Neuron (in vitro differentiated cells): ENCODE measurements around the gene UBE2B.
"Not testable (repeated sequence)": the region's sequence is repeated elsewhere in the genome, so short reads cannot be mapped to it uniquely, and the experiment has no call there.

Experiments used
- H2AFZ ChIP-seq: one replicate; pipeline ENCODE4 v1.6.1; 2013; ENCODE audit warnings: low read depth, mild to moderate bottlenecking, inconsistent platforms, low read length, moderate library complexity
- H3K27me3 ChIP-seq: one replicate; pipeline ENCODE4 v1.6.1; 2013; ENCODE audit warnings: low read length; ENCODE audit not compliant: insufficient read depth
- H3K36me3 ChIP-seq: one replicate; pipeline ENCODE4 v1.6.1; 2013; ENCODE audit warnings: low read length; ENCODE audit not compliant: insufficient read depth
- H3K4me1 ChIP-seq: one replicate; pipeline ENCODE4 v1.6.1; 2013; ENCODE audit warnings: low read length; ENCODE audit not compliant: insufficient read depth
- H3K4me3 ChIP-seq: 2 replicates; pipeline ENCODE4 v1.5.1; 2013; ENCODE audit warnings: mild to moderate bottlenecking, low read length, moderate library complexity
- H3K9me3 ChIP-seq: one replicate; pipeline ENCODE4 v1.6.1; 2013; ENCODE audit warnings: low read length

Gene UBE2B

DNA sequence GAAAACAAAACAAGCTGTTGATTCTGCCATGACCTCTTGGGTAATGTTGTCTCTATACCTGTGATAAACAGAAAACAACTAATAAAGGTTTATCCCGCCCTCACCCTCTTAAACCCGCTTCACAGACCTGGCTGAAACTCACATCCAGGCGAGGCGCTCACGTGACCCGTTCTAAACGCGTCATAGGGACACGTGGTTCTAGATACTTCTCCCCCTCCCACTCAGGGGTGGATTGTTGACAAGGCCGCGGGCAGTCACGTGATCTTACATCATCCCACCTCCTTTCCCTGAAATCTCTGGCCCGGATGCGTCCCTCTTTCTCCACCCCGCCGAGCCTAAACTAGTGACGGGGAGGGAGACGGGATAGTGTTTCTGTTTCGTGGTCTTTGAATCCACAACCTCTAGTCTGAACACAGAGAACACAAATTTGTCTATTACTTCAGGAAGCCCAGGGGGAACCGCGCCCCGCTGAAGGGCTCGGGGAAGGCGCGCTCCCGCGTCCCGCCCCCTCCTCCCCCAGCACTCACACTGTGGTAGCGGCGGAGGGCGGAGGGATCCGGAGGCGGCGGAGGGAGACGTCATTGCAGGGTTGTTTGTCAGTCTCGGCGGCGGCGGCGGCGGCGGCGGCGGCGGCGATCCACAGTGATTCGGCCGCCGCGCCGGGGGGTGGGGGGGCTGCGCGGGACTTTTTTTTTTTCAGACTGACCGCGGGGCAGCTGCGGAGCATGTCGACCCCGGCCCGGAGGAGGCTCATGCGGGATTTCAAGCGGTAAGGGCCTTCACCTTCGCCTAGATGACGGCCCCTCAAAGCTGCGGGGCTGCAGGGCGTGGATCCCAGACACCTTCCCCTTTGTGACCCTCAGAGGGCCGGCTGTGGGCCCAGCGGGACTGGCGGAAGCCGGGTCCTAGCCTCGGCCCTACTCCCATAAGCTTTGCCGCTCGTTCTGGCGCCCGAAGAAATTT lies at the start of gene UBE2B:
TSS of gene UBE2B (plus strand) at position 699 of the 963 bp plus-strand sequence. CDS start at position 726, 27 bp downstream.
- no peaks in the 10 kb centered on the region for H3K27me3 ChIP-seq

DNA sequence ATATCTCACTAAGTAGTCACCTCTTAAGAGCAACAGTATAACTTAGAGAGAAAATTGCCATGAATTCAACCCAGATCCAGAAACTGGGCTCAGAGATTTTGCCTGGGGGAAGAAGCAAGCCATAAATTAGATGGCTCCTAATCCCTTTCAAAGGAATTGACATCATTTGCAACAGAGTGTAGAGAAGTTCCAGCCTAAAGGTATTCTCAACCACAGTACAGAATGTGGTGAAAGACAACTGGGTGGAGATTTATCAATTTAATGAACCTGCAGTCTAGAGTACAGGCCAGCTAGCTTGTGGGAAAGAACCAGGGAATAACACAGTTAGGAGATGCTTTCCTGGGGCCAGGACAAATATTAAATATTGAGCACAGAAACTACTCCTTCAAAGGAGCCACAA lies 44.0 kb upstream of the UBE2B start:
- Histone ChIP-seq H3K4me3 (no peak overlapping the region), H3K9me3 (peaks cover 3% of the 10 kb centered on the region), H3K27me3 (no peaks in the 10 kb centered on the region), H2AFZ (no peak overlapping the region), H3K36me3 (no peaks in the 10 kb centered on the region), H3K4me1 (no peaks in the 10 kb centered on the region)

More for the DNA sequence above, at the start of gene UBE2B:
- peaks cover 19% of the 10 kb centered on the region for H3K4me1 ChIP-seq
- peak within 1 kb of the TSS; percentile 71 for H2AFZ ChIP-seq
- H3K9me3 ChIP-seq: no peaks in the 10 kb centered on the region
- peaks cover 4% of the 10 kb centered on the region for H3K36me3 ChIP-seq
- peak within 1 kb of the TSS; percentile 88 for H3K4me3 ChIP-seq

- Histone ChIP-seq H3K36me3 (no peaks in the 10 kb centered on the region), H2AFZ (no peak overlapping the region), H3K4me1 (no peaks in the 10 kb centered on the region), H3K27me3 (no peaks in the 10 kb centered on the region), H3K9me3 (peaks cover 3% of the 10 kb centered on the region), H3K4me3 (no peak overlapping the region)
Measured at GRCh38 chr5:134328619-134329018, 42.8 kb upstream of the UBE2B start.

DNA sequence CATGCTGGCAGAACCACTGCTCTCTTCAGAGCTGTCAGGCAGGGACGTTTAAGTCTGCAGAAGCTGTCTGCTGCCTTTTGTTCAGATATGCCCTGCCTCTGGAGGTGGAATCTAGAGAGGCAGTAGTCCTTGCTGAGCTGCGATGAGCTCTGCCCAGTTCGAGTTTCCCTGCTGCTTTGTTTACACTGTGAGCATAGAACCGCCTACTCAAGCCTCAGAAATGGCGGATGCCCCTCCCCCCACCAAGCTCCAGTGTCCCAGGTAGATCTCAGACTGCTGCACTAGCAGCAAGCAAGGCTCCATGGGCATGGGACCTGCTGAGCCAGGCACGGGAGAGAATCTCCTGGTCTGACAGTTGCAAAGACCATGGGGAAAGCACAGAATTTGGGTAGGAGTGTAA lies 34.5 kb upstream of the UBE2B start:
- not testable (repeated sequence) for H2AFZ ChIP-seq, H3K4me3 ChIP-seq, H3K36me3 ChIP-seq, H3K4me1 ChIP-seq, H3K27me3 ChIP-seq, H3K9me3 ChIP-seq

- not testable (repeated sequence) for H2AFZ ChIP-seq, H3K36me3 ChIP-seq, H3K4me3 ChIP-seq, H3K4me1 ChIP-seq, H3K27me3 ChIP-seq, H3K9me3 ChIP-seq
Measured at GRCh38 chr5:134343500-134343899, 27.9 kb upstream of the UBE2B start.

DNA sequence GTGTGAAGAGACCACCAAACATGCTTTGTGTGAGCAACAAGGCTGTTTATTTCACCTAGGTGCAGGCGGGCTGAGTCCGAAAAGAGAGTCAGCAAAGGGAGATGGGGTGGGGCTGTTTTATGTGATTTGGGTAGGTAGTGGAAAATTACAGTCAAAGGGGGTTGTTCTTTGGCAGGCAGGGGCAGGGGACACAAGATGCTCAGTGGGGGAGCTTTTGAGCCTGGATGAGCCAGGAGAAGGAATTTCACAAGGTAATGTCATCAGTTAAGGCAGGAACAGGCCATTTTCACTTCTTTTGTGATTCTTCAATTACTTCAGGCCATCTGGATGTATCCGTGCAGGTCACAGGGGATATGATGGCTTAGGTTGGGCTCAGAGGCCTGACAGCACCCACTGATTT lies 25.9 kb upstream of the UBE2B start:
- H2AFZ ChIP-seq, H3K27me3 ChIP-seq, H3K36me3 ChIP-seq, H3K4me1 ChIP-seq, H3K4me3 ChIP-seq, H3K9me3 ChIP-seq: not testable (repeated sequence)

DNA sequence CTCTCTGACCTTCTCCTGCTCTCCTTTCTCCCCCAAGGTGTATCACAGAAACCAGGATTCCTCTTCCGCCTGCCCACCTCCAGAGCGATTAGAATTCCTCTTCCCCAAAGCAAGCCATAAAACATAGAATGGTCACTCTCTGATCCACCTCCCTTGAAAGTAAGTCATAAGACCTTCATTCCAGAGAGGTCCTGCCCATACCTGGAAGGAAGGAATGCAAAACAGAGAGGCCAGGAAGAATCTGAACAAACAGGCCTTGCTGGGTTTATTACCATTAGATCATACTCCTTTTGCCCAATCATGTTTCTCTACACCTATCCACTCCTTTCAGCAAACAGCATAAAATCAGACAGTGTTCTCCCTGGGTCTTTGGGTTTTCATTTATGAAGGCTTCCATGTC lies 25.4 kb upstream of the UBE2B start:
- no peaks in the 10 kb centered on the region for H3K27me3 ChIP-seq

DNA sequence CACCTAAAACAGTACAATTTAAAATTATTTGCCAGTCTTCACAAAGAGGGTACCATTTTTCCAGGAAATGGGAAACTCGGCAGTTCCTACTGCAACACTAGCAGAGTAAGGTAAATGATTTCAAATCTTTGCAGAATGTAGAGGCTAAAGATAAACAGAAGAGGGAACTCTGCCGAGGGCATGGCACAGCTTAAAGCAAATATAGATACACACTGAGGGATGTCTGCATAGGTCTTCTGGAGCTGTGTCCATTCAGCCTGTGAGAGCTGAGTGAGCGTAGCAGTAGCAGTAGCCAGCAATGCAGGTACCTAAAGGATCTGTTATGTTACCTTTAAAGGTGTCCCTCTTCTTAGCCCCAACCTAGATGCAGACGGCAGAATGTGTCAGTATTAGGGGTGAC lies 21.9 kb upstream of the UBE2B start:
- H3K36me3 ChIP-seq: peaks cover 8% of the 10 kb centered on the region
- no peak overlapping the region for H2AFZ ChIP-seq
- H3K4me1 ChIP-seq: no peaks in the 10 kb centered on the region
- no peaks in the 10 kb centered on the region for H3K9me3 ChIP-seq
- no peak overlapping the region for H3K4me3 ChIP-seq
- no peaks in the 10 kb centered on the region for H3K27me3 ChIP-seq

More for the DNA sequence above, 25.4 kb upstream of the UBE2B start:
- no peak overlapping the region for H3K4me3 ChIP-seq
- no peaks in the 10 kb centered on the region for H3K4me1 ChIP-seq
- no peaks in the 10 kb centered on the region for H3K9me3 ChIP-seq
- H2AFZ ChIP-seq: no peak overlapping the region
- peaks cover 8% of the 10 kb centered on the region for H3K36me3 ChIP-seq

GRCh38 chr5:134355681-134356080 lies 15.7 kb upstream of the UBE2B start:
- H3K4me3 ChIP-seq: no peak overlapping the region
- H3K9me3 ChIP-seq: no peaks in the 10 kb centered on the region
- no peaks in the 10 kb centered on the region for H3K36me3 ChIP-seq
- no peaks in the 10 kb centered on the region for H3K27me3 ChIP-seq
- H2AFZ ChIP-seq: no peak overlapping the region
- H3K4me1 ChIP-seq: no peaks in the 10 kb centered on the region

- H3K4me3 ChIP-seq: peak overlapping the region; percentile 19
- H2AFZ ChIP-seq: no peak overlapping the region
- no peaks in the 10 kb centered on the region for H3K27me3 ChIP-seq
- H3K4me1 ChIP-seq: peaks cover 15% of the 10 kb centered on the region
- H3K36me3 ChIP-seq: no peaks in the 10 kb centered on the region
- H3K9me3 ChIP-seq: no peaks in the 10 kb centered on the region
Measured at GRCh38 chr5:134365604-134366003, 5.8 kb upstream of the UBE2B start.

DNA sequence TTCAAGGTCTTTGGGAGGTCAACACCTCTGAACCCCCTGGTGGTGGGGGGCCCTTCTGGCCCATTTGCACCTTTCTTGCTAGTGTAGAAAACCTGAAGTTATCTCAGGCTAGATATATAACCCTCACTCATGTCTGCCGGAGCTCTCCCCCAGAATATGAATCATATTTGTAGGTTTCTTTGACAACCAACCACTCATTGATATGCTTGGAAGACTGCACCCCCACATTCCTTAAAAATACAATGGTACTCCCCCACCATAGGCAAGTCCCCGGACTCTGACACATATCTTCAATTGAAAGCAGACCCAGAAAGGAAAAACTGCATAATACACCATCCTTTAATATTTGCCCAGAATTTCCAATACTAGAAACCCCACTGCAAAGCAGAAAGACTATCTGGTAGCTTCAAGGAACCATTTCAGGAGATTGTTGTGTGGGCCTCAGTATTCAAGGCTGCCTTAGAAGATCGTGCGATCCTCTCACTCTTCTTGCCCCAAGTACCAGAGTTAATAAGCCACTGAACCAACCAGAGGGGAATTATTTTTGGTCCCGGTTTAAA lies 978 bp upstream of the UBE2B start:
- Histone ChIP-seq H3K4me3 (peak overlapping the region; percentile 88), H2AFZ (peak overlapping the region; percentile 71), H3K9me3 (no peaks in the 10 kb centered on the region), H3K27me3 (no peaks in the 10 kb centered on the region), H3K36me3 (peaks cover 4% of the 10 kb centered on the region), H3K4me1 (peaks cover 22% of the 10 kb centered on the region)

DNA sequence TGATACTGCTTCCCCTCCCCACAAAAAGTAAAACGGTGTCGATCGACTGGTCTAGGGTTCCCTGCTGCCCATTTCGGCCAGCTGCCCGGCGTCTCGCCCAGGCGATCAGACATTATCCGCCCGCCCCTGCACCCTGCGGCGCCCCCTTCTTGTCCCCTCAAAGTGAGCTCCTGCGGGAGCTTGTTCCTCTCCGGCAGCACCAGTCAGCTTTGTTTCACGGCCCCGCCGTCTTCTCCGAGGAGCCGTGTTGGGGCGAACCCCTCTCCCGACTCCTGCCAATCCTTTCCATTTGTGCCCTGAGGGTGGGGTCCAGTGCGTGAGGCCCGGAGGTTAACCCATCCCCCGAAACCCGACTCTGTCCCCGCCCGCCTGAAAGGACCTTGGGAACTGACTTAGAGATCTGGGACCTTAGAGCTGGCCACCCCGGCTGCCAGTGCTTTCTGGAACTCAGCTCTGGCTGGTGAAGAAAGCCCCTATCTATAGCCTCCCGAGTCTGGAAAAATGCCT lies 518 bp downstream of the UBE2B start:
- H3K27me3 ChIP-seq: no peaks in the 10 kb centered on the region
- peak overlapping the region; percentile 71 for H2AFZ ChIP-seq
- peaks cover 10% of the 10 kb centered on the region for H3K36me3 ChIP-seq
- H3K4me3 ChIP-seq: peak overlapping the region; percentile 88
- H3K9me3 ChIP-seq: no peaks in the 10 kb centered on the region
- H3K4me1 ChIP-seq: peaks cover 19% of the 10 kb centered on the region

- H2AFZ ChIP-seq, H3K9me3 ChIP-seq, H3K4me3 ChIP-seq, H3K27me3 ChIP-seq: not testable (repeated sequence)
- H3K4me1 ChIP-seq: peaks cover 16% of the 10 kb centered on the region
- H3K36me3 ChIP-seq: peaks cover 21% of the 10 kb centered on the region
Measured at GRCh38 chr5:134373633-134374032, 2.3 kb downstream of the UBE2B start.
